ENCODE data around the gene GSX1. TPM values are rescaled to one million over a fixed set of nuclear protein-coding genes. Genes with fewer than 3 reads are reported as not detected.

The GSX1 gene
- not detected in 2 replicates for total RNA-seq

GRCh38 chr13:27792393-27793218, at the start of gene GSX1:
Gene GSX1 (plus strand): TSS chr13:27792483. CDS start chr13:27792691, 208 bp downstream.

Other genes starting within 250 kb of the GSX1 start
- gene LNX2, start 172.0 kb upstream of the GSX1 start, total RNA-seq = 4.4 and 4.8 TPM in 2 replicates
- gene POLR1D, start 170.6 kb upstream of the GSX1 start, total RNA-seq = 100 and 109 TPM in 2 replicates
- gene PDX1, start 127.5 kb downstream of the GSX1 start, total RNA-seq = not detected in 2 replicates
- gene CDX2, start 176.8 kb downstream of the GSX1 start, total RNA-seq = not detected in 2 replicates
- not detected in 2 replicates for gene URAD, start 196.2 kb downstream of the GSX1 start, total RNA-seq

All from bronchus fibroblast of lung (primary cell).